K562 (cell line): ENCODE measurements around the gene PRDM12. TPM values are rescaled to one million over a fixed set of nuclear protein-coding genes. Genes with fewer than 3 reads are reported as not detected.

ENCODE experiments used
- ATAC-seq: fragments of 200-7000 bp; cut with Tn5 transposase; 3 replicates; pipeline ENCODE4 v1.9.1; 2020; ENCODE audit warnings: moderate library complexity
- BruUV-seq: library from RNA; stranded (reverse); fragments of 400-500 nt; replicated peaks from 2 replicates; lab custom pipeline; 2021; lab: Mats Ljungman, UMichigan
- CTCF ChIA-PET: fragments of 300-600 bp; formaldehyde crosslinking; extraction: SDS; loops from one replicate; lab custom pipeline; 2021; ENCODE audit warnings: low intra/inter-chr PET ratio; lab: Yijun Ruan, JAX
- POLR2A ChIA-PET: fragments of 300-600, 350-650 bp; sonication (Branson Sonifier 250); formaldehyde crosslinking; extraction: SDS; loops from one replicate; lab custom pipeline; 2021; ENCODE audit warnings: antibody characterized with exemption, inconsistent platforms; lab: Yijun Ruan, JAX
- DNase-seq, 4 experiments: peaks; one replicate each; pipeline versions ENCODE4 v3.0.0 to v3.0.0-alpha.2; 2011 to 2018; ENCODE audit warnings: low spot score in 3 of 4, mixed read lengths in 3 of 4; ENCODE audit errors: extremely low read depth in 1 of 4
- FAIRE-seq: peaks from 2 replicates; lab custom pipeline; 2011; peaks lifted over from hg19 to GRCh38; lab: Jason Lieb, UNC
- H2AFZ ChIP-seq: 2 replicates; pipeline ENCODE4 v1.6.0; 2011; ENCODE audit warnings: low read depth, low read length, control low read depth, inconsistent platforms
- H3K27ac ChIP-seq: fragments of 200-600 bp; 3 replicates; pipeline ENCODE4 v1.8.0; 2011; ENCODE audit warnings: low read depth, mild to moderate bottlenecking, control low read depth, inconsistent platforms, low read length, moderate library complexity, mixed read lengths; ENCODE audit errors: extremely low read depth
- H3K27me3 ChIP-seq, 2 experiments: fragments of 300-600 bp in 1 of 2; 2 replicates in 1 of 2; 3 replicates in 1 of 2; pipeline versions ENCODE4 v1.6.0 to v1.8.0; 2011; ENCODE audit warnings: inconsistent platforms in 2 of 2, low read length in 2 of 2, mild to moderate bottlenecking in 1 of 2, mixed read lengths in 1 of 2, moderate library complexity in 1 of 2; ENCODE audit not compliant: control insufficient read depth in 2 of 2, insufficient read depth in 2 of 2
- H3K36me3 ChIP-seq: fragments of 300-600 bp; 3 replicates; pipeline ENCODE4 v1.8.0; 2011; ENCODE audit warnings: mild to moderate bottlenecking, low read length, inconsistent platforms; ENCODE audit not compliant: control insufficient read depth, insufficient read depth
- H3K4me1 ChIP-seq, 2 experiments: fragments of 200-600 bp in 1 of 2; replicated peaks in 1 of 2; 2 replicates in 1 of 2; 3 replicates in 1 of 2; pipeline versions ENCODE4 v1.5.1 to v1.8.0; 2011; ENCODE audit warnings: inconsistent platforms in 2 of 2, low read length in 2 of 2, mild to moderate bottlenecking in 1 of 2, mixed read lengths in 1 of 2, moderate library complexity in 1 of 2; ENCODE audit not compliant: control insufficient read depth in 2 of 2, insufficient read depth in 2 of 2
- H3K4me2 ChIP-seq: 2 replicates; pipeline ENCODE4 v1.6.1; 2011; ENCODE audit warnings: low read length, control low read depth, inconsistent platforms, mixed read lengths; ENCODE audit not compliant: insufficient read depth
- H3K4me3 ChIP-seq: fragments of 200-600 bp; sonication (generic), shearing (Covaris generic); 2 replicates; pipeline ENCODE4 v1.5.1; 2016; ENCODE audit warnings: control low read depth, inconsistent platforms
- H3K79me2 ChIP-seq: fragments of 200-600 bp; 3 replicates; pipeline ENCODE4 v1.8.0; 2011; ENCODE audit warnings: low read length, inconsistent platforms; ENCODE audit not compliant: control insufficient read depth, insufficient read depth
- H3K9ac ChIP-seq, 2 experiments: 2 replicates each; pipeline versions ENCODE4 v1.6.0 to v1.6.1; 2011; ENCODE audit warnings: low read depth in 2 of 2, low read length in 2 of 2, control low read depth in 1 of 2, inconsistent platforms in 1 of 2, mild to moderate bottlenecking in 1 of 2, mixed read lengths in 1 of 2; ENCODE audit not compliant: insufficient read depth in 1 of 2
- H3K9me1 ChIP-seq: one replicate; pipeline ENCODE4 v1.6.0; 2011; ENCODE audit warnings: inconsistent platforms, mild to moderate bottlenecking, low read length, moderate library complexity; ENCODE audit not compliant: control insufficient read depth, insufficient read depth
- H3K9me3 ChIP-seq: replicated peaks from 2 replicates; pipeline ENCODE4 v1.5.1; 2011; ENCODE audit warnings: low read depth, low read length, inconsistent platforms; ENCODE audit not compliant: control insufficient read depth, insufficient read depth
- H4K20me1 ChIP-seq: replicated peaks from 2 replicates; pipeline ENCODE4 v1.6.1; 2011; ENCODE audit warnings: low read length, inconsistent platforms, mixed read lengths; ENCODE audit not compliant: control insufficient read depth, insufficient read depth
- BRCA1 ChIP-seq, 2 experiments: fragments of 450-650 bp in 1 of 2; sonication (generic) in 1 of 2; formaldehyde crosslinking in 1 of 2; IDR thresholded peaks; 2 replicates each; pipeline versions ENCODE4 v1.5.0 to v1.6.1; 2017 to 2020; ENCODE audit warnings: mild to moderate bottlenecking in 1 of 2, missing genetic modification reagents in 1 of 2
- DIDO1 ChIP-seq: fragments of 450-650 bp; IDR thresholded peaks from 2 replicates; pipeline ENCODE4 v1.6.1; 2016; ENCODE audit warnings: low read depth, missing biosample characterization, missing genetic modification characterization
- GABPA ChIP-seq: fragments of 200-800 bp; sonication (Bioruptor generic); conservative IDR thresholded peaks from 2 replicates; pipeline ENCODE4 v1.6.1; 2016; ENCODE audit warnings: low read depth, missing genetic modification characterization, missing compliant biosample characterization
- HMG20B ChIP-seq: fragments of 250-450 bp; sonication (Bioruptor Pico); IDR thresholded peaks from 2 replicates; pipeline ENCODE4 v1.5.0; 2021; ENCODE audit warnings: mild to moderate bottlenecking
- ID3 ChIP-seq, 2 experiments: fragments of 250-450 bp in 1 of 2; fragments of 450-650 bp in 1 of 2; sonication (Bioruptor Pico) in 1 of 2; IDR thresholded peaks; 2 replicates each; pipeline versions ENCODE4 v1.6.1 to v1.8.0; 2016 to 2021; ENCODE audit warnings: mild to moderate bottlenecking in 2 of 2, moderate library complexity in 2 of 2, missing compliant biosample characterization in 1 of 2, missing genetic modification characterization in 1 of 2
- IFI16 ChIP-seq: fragments of 250-450 bp; sonication (Bioruptor Pico); IDR thresholded peaks from 2 replicates; pipeline ENCODE4 v2.1.2; 2022; ENCODE audit warnings: mild to moderate bottlenecking, inconsistent platforms
- POLR2AphosphoS2 ChIP-seq: IDR thresholded peaks from 2 replicates; pipeline ENCODE4 v1.6.1; 2012; ENCODE audit warnings: low read length, improper control_type of control experiment
- RBBP5 ChIP-seq: fragments of 200-600 bp; sonication (generic); IDR thresholded peaks from 2 replicates; pipeline ENCODE4 v1.6.1; 2012; ENCODE audit warnings: borderline replicate concordance, mild to moderate bottlenecking, low read length, control low read depth, inconsistent platforms; ENCODE audit not compliant: insufficient read depth, poor library complexity, severe bottlenecking
- SIN3A ChIP-seq, 2 experiments: fragments of 150-350 bp in 1 of 2; IDR thresholded peaks; 2 replicates each; pipeline ENCODE4 v1.6.1; 2011 to 2016; ENCODE audit warnings: borderline replicate concordance in 2 of 2, low read depth in 2 of 2, low read length in 2 of 2, mild to moderate bottlenecking in 2 of 2, moderate library complexity in 2 of 2; ENCODE audit not compliant: control insufficient read depth in 1 of 2
- SMARCA4 ChIP-seq: fragments of 450-650 bp; IDR thresholded peaks from 2 replicates; pipeline ENCODE4 v1.6.1; 2016
- THRA ChIP-seq: fragments of 450-650 bp; IDR thresholded peaks from 2 replicates; pipeline ENCODE4 v1.6.1; 2017; ENCODE audit warnings: mild to moderate bottlenecking, moderate library complexity
- USF2 ChIP-seq: sonication (generic); formaldehyde crosslinking; IDR thresholded peaks from 2 replicates; pipeline ENCODE4 v1.5.0; 2020; ENCODE audit warnings: missing genetic modification reagents
- ZNF134 ChIP-seq: fragments of 250-450 bp; sonication (Bioruptor Pico); conservative IDR thresholded peaks from 2 replicates; pipeline ENCODE4 v1.4.0; 2020
- ZNF766 ChIP-seq: fragments of 200-800 bp; sonication (Bioruptor generic); conservative IDR thresholded peaks from 2 replicates; pipeline ENCODE4 v1.6.1; 2016; ENCODE audit warnings: missing genetic modification characterization, missing compliant biosample characterization
- WGBS: fragments of 100-300 bp; shearing (Covaris generic); methylation state at CpG from one replicate; pipeline ENCODE4 v1.1.6; 2016; ENCODE audit warnings: low coverage, mixed read lengths; ENCODE audit not compliant: insufficient coverage; ENCODE audit errors: missing lambda C conversion rate; 5-methylcytosine and 5-hydroxymethylcytosine counted together
- in situ Hi-C: fragments of 300-500 bp; cut with MboI; formaldehyde crosslinking; loops from 4 replicates; pipeline ENCODE4 v1.15.0; 2018; ENCODE audit warnings: inconsistent platforms, mixed read lengths
- intact Hi-C: fragments of 100-400 bp; cut with micrococcal nuclease; formaldehyde crosslinking; loops from 2 replicates; pipeline ENCODE4 v1.14.2; 2022
- polyA plus RNA-seq, 8 experiments: library from polyadenylated mRNA; depleted of rRNA in 4 of 8; stranded (reverse) in 5 of 8; unstranded in 3 of 8; fragments of >200 nt; fragmentation: Nextera tagmentation in 2 of 8; fragmentation: Illumina TruSeq in 1 of 8; extraction: Ambion mirVana in 2 of 8; extraction: Trizol in 1 of 8; gene quantifications; 2 replicates each; pipeline versions ENCODE4 v1.2.1 to v1.2.3, GENCODE V29; 2011 to 2014; ENCODE audit warnings: inconsistent platforms in 1 of 8, missing spikeins in 1 of 8
- total RNA-seq, 7 experiments: library from RNA; depleted of rRNA in 6 of 7; stranded (reverse); fragments of >200 nt in 6 of 7; fragmentation: Illumina TruSeq in 2 of 7; extraction: Trizol in 2 of 7; gene quantifications; 2 replicates each; pipeline versions ENCODE4 v1.2.1 to v1.2.3, GENCODE V29; 2011 to 2021; ENCODE audit warnings: low replicate concordance in 1 of 7

Gene PRDM12
- total and polyA plus RNA-seq, 9 of the 15 experiments (the other 6 are each of a cell fraction or from before 2014, with no cell fraction given), result 0.04 to 0.22 (median 0.07) TPM; not detected in 3

GRCh38 chr9:130714586-130715110 is 50.3 kb downstream of the PRDM12 start:
- peaks cover 7 to 23% of the 10 kb centered on the region in 2 experiments; a peak in 3 of 5 replicates for H3K4me1 ChIP-seq
- no peaks in the 10 kb centered on the region for H3K9me1 ChIP-seq
- intact Hi-C loops, result no loop called here
- FAIRE-seq, result peak; percentile 59
- CTCF ChIA-PET, result no interaction called here
- no peak for DNase-seq
- H3K9ac ChIP-seq, result peak overlapping the region; percentile 12 to 96
- POLR2A ChIA-PET, result interaction anchor here (0.9 to 1.6 kb wide), 6 partner anchors 8 to 151 kb away, joined by 3 to 9 read pairs (median 4); partner anchors contain the start of gene EXOSC2
- H3K4me2 ChIP-seq, result peak overlapping the region; percentile 84
- no peaks in the 10 kb centered on the region for H3K27me3 ChIP-seq
- no peak overlapping the region for H2AFZ ChIP-seq
- peaks cover 15% of the 10 kb centered on the region for H4K20me1 ChIP-seq
- no TSS peak for BruUV-seq
- WGBS, result 2% methylated on average over 7 of the region's 7 CpGs
- H3K9me3 ChIP-seq, result no peaks in the 10 kb centered on the region
- in situ Hi-C loops, result loop anchor here (5.0 to 25.0 kb wide), 5 partner anchors 53 to 998 kb away; no protein-coding TSS in a partner anchor
- no peaks in the 10 kb centered on the region for H3K36me3 ChIP-seq
- H3K79me2 ChIP-seq, result peaks cover 55% of the 10 kb centered on the region
- no peak for ATAC-seq
- H3K4me3 ChIP-seq, result peak overlapping the region; percentile 98
- H3K27ac ChIP-seq, result peak overlapping the region; percentile 23; the same call in 1 of the 3 replicates
- TF ChIP-seq ZNF766 (peak; percentile 75; the same call in 1 of the 2 replicates), GABPA (tag) (no peak), POLR2AphosphoS2 (no peak), IFI16 (CRISPR knock-in tag) (no peak), BRCA1 (IDR thresholded peaks at IDR 0.05) (no peak), BRCA1 (CRISPR knock-in tag; IDR thresholded peaks at IDR 0.05) (no peak), ZNF134 (CRISPR knock-in tag) (no peak), RBBP5 (peak; percentile 19), SIN3A (IDR thresholded peaks at IDR 0.05; ENCODE audit: borderline replicate concordance in 2 of 2, control insufficient read depth in 1 of 2, low read depth in 2 of 2, low read length in 2 of 2) (no peak), ID3 (CRISPR knock-in tag; IDR thresholded peaks at IDR 0.05) (no peak), ID3 (tag; IDR thresholded peaks at IDR 0.05) (no peak), SMARCA4 (no peak), DIDO1 (tag) (0 out of 2 replicates have a peak, but pooled peaks have one; percentile 7), HMG20B (CRISPR knock-in tag) (no peak), USF2 (CRISPR knock-in tag) (no peak), THRA (no peak)
